Right lobe of liver (tissue), 4 donors: Measurements from ENCODE around the gene ELANE.

Experiments used
- CTCF ChIP-seq, 4 donors: fragments of 200-600 bp in 3 of 4; fragments of 450-650 bp in 1 of 4; IDR thresholded peaks; one replicate each; pipeline versions ENCODE4 v1.5.1 to v1.8.0; 2016 to 2022; ENCODE audit warnings: antibody characterized with exemption in 4 of 4, mild to moderate bottlenecking in 2 of 4
- POLR2A ChIP-seq: fragments of 450-650 bp; IDR thresholded peaks from one replicate; pipeline ENCODE4 v1.6.1; 2017; ENCODE audit warnings: antibody characterized with exemption, mild to moderate bottlenecking
- donor health status: DM: no; HTN: no; CAD: no.
- donor health status: DM: no; HTN: no; CAD: no.
- donor health status: DM: no; HTN: yes; CAD: no.

GRCh38 chr19:854549-854948 is 2.4 kb downstream of the ELANE start:
- no peak for TF ChIP-seq POLR2A
- no peak for TF ChIP-seq CTCF (IDR thresholded peaks at IDR 0.05)
